MM.1S (cell line): ENCODE data around the gene SPOCK1.

Experiments used
- CTCF ChIP-seq: fragments of 300-600 bp; sonication (generic); IDR thresholded peaks from 2 replicates; pipeline ENCODE4 v1.5.1; 2016; ENCODE audit warnings: antibody characterized with exemption, low read length, mixed read lengths
- EZH2 ChIP-seq: fragments of 300-600 bp; sonication (generic); optimal IDR thresholded peaks from 2 replicates; pipeline ENCODE3; 2017; ENCODE audit warnings: low read depth, mild to moderate bottlenecking, antibody characterized with exemption, low read length, mixed read lengths
- EZH2phosphoT487 ChIP-seq: fragments of 300-600 bp; sonication (generic); IDR thresholded peaks from 2 replicates; pipeline ENCODE4 v1.6.1; 2018; ENCODE audit warnings: antibody characterized with exemption, low read length

- TF ChIP-seq CTCF: no peak
- no peak for TF ChIP-seq EZH2
- TF ChIP-seq EZH2phosphoT487: no peak
Observed at GRCh38 chr5:137305971-137306602, 193.0 kb downstream of the SPOCK1 start.
